GM21515 (cell line): ENCODE results near the gene SLC66A2.
A peak's percentile ranks its signal among the peaks of the same experiment; 100 is the strongest.
"Not testable (repeated sequence)": the region's sequence is repeated elsewhere in the genome, so short reads cannot be mapped to it uniquely, and the experiment has no call there.

ENCODE experiments used
- ATAC-seq: cut with Tn5 transposase; IDR thresholded peaks from one replicate; pipeline ENCODE4 v1.9.1; 2021; ENCODE audit not compliant: unreplicated experiment

Gene SLC66A2

DNA sequence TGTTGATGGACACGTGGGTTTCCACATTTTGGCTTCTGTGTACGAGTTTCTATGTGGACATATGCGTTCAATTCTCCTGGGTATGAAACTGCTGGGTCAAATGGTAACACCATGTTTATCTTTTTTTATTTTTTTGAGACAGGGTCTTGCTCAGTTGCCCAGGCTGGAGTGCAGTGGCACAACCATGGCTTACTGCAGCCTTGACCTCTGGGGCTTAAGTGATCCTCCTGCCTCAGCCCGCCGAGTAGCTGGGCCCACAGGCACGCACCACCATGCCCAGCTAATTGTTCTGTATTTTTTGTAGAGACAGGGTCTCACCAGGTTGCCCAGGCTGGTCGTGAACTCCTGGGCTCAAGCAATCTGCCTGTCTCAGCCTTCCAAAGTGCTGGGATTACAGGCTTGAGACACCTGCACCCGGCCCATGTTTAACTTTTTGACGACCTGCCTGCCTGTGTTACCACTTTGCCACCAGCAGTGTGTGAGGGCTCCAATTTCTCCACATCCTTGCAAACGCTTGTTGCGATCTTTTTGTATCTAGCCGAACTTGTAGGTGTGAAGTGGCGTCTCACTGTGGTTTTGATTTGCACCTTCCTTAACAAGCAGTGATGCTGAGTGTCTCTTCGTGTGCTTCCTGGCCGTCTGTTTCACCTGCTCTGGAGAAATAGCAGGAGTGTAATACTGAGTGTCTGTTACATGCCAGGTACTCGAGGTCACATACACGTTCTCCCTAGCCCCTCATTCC is 19.9 kb upstream of the SLC66A2 start:
- no peak for ATAC-seq

DNA sequence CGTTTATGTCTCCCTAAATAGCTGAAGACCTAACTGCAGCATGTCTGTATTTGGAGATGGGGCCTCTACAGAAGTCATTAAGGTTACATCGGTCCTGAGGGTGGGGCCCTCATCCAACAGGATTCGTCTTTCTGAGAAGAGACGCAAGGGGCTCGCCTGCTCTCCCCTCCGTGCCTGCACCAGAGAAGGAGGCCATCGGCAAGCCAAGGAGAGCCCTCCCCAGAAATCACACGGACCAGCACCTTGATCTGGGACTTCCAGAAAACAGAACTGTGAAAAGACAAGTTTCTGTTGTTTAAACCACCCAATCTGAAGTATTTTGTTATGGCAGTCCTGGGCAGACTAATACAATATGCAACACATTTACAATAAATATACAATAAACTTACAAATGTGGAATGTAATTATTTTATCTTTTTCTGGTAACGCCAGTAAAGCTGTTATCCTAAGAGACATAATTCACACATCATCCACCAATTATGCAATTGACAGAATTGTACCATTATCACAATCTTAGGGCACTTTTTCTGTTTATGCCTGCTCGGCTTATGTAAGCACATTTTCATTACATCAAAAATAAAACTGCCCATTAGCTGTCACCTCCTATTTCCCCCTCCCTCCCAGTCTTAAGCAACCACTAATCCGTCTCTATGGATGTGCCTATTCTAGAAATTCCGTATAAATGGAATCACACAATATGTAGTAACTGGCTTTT is 19.1 kb upstream of the SLC66A2 start:
- ATAC-seq = no peak

DNA sequence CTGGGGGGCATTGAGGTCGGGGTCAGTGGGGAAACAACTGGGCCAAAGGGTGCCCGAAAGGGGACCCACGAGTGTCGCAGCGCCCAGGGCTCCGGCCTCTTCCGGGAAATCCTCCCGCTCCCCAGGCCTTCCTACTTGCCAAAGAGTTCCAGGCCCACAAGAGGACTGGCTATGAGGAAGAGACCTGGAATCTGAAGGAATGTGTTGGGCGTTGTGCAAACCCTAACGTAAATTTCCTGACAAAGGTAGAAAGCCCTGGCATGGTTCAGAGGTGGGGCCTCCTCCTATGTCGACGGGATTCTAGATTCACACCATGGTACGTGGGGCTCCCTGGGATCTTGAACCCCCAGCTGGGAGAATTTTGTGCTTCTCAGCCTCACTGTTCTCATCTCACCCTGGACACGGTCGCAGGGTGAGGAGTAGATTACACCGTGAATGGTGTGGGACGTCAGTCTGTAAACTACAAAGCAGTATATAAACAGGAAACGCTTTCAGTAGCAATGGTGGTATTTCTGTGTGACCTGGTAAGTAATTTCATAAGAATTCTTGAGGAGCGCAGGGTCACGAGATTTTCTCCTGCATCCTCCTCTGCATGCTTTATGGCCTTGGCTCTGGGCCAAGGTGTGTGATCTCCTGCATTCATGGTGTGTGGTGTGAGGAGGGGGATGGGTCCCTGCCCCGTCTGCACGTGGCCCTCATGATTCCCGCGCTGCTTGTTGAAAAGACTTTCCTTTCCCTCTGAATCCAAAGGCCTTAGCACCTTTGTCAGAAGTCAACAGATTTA is 13.9 kb upstream of the SLC66A2 start:
- ATAC-seq = no peak

DNA sequence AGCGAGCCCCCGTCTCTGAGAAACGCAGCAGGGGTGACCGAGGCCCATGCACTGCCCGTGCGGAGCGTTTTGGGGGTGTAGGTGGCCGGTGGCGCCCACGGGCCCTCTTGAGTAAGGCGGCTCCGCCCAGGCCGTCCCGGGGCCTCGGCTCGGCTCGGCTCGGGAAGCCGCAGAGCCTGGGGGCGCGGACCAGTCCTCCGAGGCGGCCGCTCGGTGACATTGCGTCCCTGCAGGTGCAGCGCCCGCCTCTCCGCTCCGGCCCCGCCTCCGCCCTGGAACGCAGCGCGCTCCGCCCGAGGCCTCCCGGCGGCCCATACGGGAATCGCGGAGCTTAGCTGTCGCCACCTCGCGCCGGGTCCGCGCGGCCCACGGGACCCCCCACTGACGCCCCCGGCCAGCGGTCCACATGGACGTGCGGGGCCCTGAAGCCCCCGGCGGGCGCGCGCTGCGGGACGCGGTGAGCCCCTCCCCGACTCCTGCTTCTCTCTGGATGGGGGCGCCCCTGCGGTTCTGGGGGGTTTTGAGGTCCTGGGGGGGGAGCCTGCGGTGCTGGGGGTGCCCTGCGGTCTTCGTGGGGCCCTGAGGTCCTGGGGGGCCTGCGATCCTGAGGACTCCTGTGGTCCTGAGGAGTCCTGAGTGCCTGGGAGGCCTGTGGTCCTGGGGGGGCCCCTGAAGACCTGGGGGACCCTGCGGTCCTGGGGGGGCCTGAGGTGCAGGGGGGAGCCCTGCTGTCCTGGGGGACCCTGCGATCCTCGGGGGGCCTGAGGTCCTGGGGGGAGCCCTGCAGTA is 13.1 kb upstream of the SLC66A2 start, which contains the start of gene HSBP1L1:
TSS of gene HSBP1L1 (plus strand) at position 314 of the 789 bp plus-strand sequence. CDS start at position 407, 93 bp downstream.
- peak; percentile 76 for ATAC-seq

DNA sequence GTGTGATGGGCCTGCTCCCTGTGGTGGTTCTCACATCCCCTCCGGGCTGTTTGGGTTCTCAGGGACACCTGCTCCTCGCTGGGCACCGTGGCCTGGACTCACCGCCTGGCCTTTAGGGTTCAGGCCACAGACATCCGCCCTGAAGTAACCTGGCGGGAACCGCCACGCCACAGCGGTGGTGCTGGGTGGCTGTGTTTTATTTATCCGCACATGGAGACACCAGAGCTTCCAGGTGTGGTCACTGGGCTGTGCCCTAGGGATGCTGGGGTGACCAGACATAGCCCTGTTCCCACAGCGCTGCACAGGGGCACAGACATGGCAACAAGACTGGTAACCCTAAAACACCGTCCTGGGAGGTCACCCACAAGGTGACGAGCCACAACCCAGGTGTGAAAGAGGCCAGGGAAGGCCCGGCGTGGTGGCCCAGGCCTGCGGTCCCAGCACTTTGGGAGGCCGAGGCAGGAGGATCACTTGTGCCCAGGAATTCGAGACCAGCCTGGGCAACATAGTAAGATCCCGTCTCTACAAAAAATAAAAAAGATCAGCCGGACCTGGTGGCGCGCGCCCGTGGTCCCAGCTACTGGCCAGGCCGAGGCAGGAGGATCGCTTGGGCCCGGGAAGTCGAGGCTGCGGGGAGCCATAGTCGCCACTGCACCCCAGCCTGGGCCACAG is 12.3 kb upstream of the SLC66A2 start:
- no peak for ATAC-seq

DNA sequence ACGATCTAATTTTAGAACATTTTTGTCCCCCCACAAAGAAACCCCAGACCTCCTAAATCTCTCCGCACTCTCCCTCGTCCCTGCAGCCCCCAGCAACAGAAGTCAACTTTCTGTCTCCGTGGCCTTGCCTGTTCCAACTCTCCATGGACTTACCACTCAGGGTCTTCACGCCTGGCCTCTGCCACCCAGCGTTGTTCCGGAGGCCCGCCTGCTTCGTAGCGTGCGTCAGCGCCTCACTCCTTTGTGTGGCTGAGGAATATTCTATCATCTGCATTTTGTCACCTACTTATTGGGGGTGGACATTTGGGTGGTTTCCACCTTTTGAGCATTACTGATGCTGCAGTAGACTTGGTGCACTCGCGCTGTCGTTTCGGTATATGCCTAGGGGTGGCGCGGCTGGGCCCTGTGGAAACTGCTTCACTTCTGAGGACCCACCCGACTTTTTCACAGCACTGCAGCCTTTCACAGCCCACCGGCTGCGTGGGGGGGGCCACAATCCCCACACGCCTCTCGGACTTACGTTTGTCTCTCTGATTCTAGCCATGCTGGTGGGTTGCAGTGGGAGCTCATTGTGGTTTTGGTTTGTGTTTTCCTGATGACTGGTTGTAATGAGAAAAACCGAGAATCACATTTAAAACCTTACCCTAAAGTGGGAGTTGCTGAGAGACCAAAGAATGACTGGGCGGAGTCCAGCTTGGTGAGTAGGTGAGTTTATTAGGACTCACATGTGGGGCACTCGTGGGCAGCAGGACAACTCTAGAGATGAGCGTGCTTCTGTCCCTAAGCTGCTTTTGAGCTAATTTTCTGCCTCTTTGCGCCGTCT is 11.6 kb upstream of the SLC66A2 start:
- peak; percentile 60 for ATAC-seq

DNA sequence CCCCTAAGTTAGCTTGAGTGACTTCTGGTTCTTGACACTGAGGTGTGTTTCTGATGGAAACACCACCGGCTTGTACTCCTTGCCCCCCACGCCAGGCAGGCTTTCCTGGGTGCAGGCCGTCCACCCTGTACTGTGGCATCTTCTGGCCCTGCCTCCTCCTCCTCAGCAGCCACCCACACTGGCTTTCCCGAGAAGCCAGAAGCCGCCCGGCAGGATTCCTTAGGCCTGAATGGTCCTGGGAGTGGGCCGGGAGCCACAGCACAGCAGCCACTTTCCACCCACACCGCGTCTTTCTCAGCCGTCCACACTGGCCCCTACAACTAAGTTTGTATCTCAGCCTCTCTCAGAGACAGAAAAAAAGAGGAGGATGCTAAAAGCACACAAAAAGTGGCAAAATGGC is 10.9 kb upstream of the SLC66A2 start:
- no peak for ATAC-seq

DNA sequence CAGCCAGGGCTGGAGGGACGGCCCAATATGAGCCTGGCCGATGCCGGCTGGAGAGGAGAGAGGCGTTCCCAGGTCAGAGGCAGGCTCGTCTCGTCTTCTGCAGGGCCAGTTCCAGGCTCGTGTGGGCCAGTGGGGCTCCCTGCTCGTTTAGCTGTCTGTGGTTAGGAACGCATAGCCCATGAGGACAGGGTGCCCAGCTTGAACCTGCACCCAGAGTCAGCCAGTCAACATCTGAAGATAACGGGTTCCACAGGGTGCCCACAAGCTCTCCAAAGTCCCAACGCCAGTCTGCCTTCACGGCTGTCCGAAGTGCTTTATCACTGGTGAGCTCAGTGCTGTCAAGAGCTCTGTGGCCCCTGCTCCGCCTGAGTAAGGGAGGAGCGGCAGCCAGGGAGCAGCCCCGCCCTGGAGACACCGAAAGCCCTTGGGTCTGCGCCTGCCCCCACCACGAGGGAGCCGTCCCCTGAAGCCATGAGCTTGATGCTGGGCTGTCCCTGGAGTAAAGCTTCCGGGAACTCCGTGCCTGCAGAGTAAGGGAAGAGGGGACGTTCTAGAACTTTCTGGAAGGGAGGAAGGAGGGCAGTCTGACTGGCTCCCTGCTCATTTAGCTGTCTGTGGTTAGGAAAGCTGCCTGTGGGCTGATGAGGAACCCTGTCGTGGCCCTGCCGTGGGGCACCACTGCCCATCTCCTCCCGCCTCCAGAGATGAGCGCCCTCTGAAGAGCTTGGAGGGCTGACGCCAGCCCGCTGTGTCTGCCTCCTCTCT is 10.3 kb upstream of the SLC66A2 start:
- ATAC-seq = no peak

DNA sequence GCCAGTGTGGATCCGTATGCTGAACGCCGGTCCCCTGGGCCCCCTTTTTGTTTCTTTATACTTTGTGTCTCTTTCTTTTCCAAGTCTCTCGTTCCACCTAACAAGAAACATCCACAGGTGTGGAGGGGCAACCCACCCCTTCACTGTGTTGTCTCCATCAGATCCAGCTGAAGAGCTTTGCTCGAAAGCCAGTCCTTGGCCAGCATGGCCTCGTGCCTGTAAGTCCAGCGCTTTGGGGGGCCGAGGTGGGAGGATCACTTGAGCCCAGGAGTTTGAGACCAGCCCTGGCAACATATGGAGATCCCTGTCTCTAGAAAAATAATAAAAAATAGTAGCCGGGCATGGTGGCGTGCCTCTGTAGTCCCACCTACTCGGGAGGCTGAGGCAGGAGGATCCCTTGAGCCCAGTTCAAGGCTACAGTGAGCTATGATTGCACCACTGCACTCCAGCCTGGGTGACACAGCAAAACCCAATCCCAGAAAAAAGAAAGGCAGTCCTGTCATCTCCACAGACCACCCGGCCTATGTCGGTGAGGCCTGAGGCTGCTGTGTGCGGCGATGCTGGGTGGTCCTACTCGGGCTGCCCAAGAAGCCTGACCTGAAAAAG is 9.6 kb upstream of the SLC66A2 start:
- ATAC-seq = no peak

DNA sequence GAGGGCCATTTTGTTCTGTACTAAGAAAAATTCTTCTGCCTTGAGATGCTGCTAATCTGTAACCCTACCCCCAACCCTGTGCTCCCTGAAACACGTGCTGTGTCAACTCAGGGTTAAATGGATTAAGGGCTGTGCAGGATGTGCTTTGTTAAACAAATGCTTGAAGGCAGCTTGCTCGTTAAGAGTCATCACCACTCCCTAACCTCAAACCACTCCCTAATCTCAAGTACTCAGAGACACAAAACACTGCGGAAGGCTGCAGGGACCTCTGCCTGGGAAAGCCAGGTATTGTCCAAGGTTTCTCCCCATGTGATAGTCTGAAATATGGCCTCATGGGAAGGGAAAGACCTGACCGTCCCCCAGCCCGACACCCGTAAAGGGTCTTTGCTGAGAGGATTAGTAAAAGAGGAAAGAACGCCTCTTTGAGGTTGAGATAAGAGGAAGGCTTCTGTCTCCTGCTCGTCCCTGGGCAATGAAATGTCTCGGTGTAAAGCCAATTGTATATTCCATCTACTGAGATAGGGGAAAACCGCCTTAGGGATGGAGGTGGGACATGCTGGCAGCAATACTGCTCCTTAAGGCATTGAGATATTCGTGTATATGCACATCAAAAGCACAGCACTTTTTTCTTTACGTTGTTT is 8.8 kb upstream of the SLC66A2 start:
- ATAC-seq = not testable (repeated sequence)

DNA sequence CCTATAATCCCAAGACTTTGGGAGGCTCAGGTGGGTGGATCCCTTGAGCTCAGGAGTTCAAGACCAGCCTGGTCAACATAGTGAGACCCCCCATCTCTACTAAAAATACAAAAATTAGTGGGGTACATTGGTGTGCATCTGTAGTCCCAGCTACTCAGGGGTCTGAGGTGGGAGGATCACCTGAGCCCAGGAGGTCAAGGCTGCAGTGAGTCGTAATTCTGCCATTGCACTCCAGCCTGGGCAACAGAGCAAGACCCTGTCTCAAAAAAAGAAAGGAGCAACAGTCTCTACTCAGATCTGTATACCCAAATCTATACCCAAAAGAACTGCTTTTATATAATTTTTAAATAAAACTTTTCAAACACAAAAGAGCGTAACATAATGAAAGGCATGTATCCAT is 7.5 kb upstream of the SLC66A2 start:
- ATAC-seq = no peak

DNA sequence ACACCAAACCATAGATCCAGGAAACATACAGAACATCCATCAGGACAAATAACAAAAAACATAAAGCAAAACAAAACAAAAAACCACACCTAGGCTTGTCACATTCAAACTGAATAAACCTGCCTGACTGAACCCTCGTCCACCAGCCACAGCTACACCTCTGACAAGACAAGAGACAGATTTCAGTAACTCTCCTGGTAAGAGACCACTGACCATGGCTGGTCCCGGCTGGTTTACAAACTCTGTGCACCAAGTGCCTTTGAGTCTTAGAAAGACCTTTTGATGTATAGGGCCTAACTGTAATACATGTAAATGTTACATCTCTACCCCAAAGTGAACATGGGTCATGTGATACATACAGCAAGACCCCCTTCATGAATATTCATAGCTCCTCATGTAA is 4.8 kb upstream of the SLC66A2 start:
- no peak for ATAC-seq

DNA sequence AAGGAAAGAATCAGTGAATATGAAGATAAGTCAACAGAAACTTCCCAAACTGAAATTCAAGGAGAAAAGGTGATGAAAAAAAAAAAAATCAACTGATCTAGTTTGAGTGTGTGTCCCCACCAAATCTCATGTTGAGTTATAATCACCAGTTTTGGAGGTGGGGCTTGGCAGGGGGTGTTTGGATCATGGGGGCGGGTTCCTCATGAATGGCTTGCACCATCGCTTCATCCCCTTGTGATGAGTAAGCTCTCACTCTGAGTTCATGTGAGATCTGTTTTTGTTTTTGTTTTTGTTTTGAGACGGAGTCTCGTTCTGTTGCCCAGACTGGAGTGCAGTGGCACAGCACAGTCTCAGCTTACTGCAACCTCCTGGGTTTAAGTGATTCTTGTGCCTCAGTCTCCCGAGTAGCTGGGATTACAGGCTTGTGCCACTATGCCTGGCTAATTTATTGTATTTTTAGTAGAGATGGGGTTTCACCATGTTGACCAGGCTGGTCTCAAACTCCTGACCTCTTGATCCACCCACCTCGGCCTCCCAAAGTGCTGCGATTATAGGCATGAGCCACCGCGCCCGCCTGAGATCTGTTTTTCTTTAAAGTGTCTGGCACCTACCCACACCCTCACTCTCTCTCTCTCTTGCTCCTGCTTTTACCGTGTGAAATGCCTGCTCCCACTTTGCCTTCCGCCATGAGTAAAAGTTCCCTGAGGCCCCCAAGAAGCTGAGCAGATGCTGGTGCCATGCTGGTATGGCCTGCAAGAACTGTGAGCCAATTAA is 4.0 kb upstream of the SLC66A2 start:
- ATAC-seq = no peak

DNA sequence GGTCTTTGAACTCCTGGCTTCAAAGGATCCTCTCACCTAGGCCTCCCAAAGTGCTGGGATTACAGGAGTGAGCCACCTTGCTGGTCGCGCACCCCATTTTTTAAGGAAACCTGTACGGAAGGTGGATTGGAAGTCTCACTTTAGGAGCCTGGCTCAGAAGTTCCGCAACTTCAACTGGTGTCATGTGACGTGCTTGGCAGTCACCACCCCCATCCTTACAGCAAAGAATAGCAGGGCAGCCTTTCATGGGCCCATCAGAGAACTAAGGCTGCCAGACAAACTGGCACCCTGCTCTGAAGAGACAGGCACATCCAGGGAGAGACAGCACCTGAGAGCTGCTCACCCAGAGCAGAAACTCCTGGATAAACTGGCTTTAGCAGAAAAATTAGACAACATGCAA is 3.3 kb upstream of the SLC66A2 start:
- ATAC-seq = no peak

DNA sequence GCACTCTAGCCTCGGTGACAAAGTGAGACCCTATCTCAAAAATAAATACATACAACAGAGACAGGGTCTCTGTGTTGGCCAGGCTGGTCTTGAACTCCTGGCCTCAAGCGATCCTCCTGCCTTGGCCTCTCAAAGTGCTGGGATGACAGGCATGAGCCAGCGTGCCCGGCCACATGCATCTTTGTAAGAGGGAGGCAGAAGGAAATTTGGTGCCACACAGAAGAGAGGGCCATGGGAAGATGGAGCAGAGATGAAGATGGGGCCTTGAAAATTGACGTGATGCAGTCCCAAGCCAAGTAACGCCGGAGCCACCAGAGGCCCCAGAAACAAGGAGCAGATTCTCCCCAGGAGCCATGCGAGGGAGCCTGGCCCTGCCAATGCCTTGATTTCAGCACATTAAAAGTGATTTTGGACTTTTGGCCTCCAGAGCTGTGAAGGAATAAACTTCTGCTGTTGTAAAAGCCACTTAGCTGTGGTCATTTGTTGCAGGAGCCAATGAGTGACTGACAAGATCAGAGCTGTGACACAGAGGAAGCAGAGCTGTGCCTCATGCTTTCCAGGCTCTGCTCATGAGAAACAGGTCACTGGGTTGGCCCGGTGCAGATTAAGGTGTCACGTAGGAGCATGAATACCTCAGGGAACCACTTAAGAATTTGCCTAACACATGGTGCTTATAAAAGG is 2.7 kb upstream of the SLC66A2 start:
- ATAC-seq = no peak

DNA sequence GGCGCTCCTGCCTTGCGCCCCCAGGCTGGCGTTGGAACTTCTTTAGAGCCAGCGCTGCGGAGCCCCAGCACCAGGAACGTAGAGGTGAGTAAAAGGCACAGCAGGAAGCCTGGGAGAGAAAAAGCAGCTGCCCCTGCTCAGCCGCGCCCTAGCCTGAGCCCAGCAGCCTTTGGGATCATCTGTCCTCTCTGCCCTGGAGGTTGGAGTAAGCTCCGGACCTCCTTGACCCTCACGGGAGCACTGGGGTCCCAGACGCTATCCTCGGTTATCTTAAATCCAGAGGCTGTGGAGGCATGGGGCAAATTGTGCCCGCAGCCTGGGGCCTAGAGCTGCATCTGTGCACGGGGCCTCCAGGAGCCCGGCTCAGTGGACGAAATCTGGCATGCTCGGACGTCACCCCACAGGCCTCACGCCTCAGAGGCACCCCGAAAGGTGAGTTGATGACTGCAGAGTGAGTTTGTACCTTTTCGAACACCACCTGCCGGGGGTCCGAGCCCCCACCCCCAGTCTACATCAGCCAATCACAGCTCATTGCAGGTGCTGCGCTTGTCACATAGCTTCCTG is 1.6 kb upstream of the SLC66A2 start:
- no peak for ATAC-seq
